Muscle of leg (tissue), 11 donors: ENCODE results near the gene LDB2. TPM values are rescaled to one million over a fixed set of nuclear protein-coding genes. Genes with fewer than 3 reads are reported as not detected.

Experiments
- DNase-seq: peaks from one replicate; pipeline ENCODE4 v3.0.0; 2013
- H3K27ac ChIP-seq: one replicate; pipeline ENCODE4 v1.5.1; 2013; ENCODE audit warnings: mild to moderate bottlenecking, low read length, control low read depth
- H3K27me3 ChIP-seq: one replicate; pipeline ENCODE4 v1.6.1; 2013; ENCODE audit warnings: low read length; ENCODE audit not compliant: control insufficient read depth, insufficient read depth
- H3K36me3 ChIP-seq: one replicate; pipeline ENCODE4 v1.6.1; 2013; ENCODE audit warnings: low read length; ENCODE audit not compliant: control insufficient read depth, insufficient read depth
- H3K4me1 ChIP-seq: one replicate; pipeline ENCODE4 v1.6.1; 2013; ENCODE audit warnings: low read length; ENCODE audit not compliant: control insufficient read depth, insufficient read depth
- H3K4me3 ChIP-seq: one replicate; pipeline ENCODE4 v1.5.1; 2013; ENCODE audit warnings: low read length, control low read depth
- H3K9me3 ChIP-seq: replicated peaks from 2 replicates; pipeline ENCODE4 v1.6.1; 2013; ENCODE audit warnings: low read depth, low read length; ENCODE audit not compliant: control insufficient read depth
- WGBS: methylation state at CpG from one replicate; pipeline ENCODE4 v1.1.5; 2013; ENCODE audit warnings: missing lambda C conversion rate; ENCODE audit not compliant: insufficient coverage; 5-methylcytosine and 5-hydroxymethylcytosine counted together
- polyA plus RNA-seq, 8 donors: library from polyadenylated mRNA; unstranded; fragments of 120-200 nt; gene quantifications; one replicate each; pipeline versions ENCODE4 v1.2.1 to v1.2.3, GENCODE V29; 2013; ENCODE audit warnings: inconsistent platforms in 1 of 8, low replicate concordance in 1 of 8; ENCODE audit not compliant: insufficient read length in 8 of 8, insufficient read depth in 1 of 8
- total RNA-seq: library from RNA; stranded (reverse); fragments of 120-200 nt; gene quantifications from one replicate; pipeline ENCODE4 v1.2.4, GENCODE V29; 2013

Gene LDB2
- total and polyA plus RNA-seq, 9 donors = 38.5 to 57.2 (median 48.4) TPM

DNA sequence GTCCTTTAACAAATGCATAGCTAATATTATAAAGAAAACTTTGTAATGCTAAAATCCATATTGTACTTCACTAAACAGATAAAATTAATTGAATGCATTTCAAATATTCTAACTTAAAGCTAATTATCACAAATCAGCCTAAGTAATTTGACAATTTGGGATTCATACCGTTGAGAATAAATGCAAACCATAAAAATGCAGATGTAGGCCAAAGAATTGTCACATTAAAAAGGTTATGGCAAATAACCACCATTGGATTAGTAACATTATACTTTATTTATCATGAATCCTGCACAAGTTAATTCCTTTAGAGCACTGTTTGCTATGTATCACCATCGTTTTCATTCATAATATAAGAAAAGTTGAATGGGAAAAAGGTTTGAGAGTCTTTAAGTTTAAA, 301.0 kb downstream of the LDB2 start:
- Histone ChIP-seq H3K36me3 (peaks cover 4% of the 10 kb centered on the region), H3K4me3 (no peak overlapping the region), H3K27ac (no peak overlapping the region), H3K4me1 (peaks cover 8% of the 10 kb centered on the region), H3K27me3 (no peaks in the 10 kb centered on the region), H3K9me3 (no peaks in the 10 kb centered on the region)
- DNase-seq = no peak
- WGBS = no CpG with 5 or more reads among the region's 2 CpGs

GRCh38 chr4:16596267-16596666, 302.2 kb downstream of the LDB2 start:
- no peaks in the 10 kb centered on the region for H3K9me3 ChIP-seq
- peaks cover 10% of the 10 kb centered on the region for H3K4me1 ChIP-seq
- no peak for DNase-seq
- peaks cover 4% of the 10 kb centered on the region for H3K36me3 ChIP-seq
- no CpG with 5 or more reads among the region's 2 CpGs for WGBS
- peak overlapping the region; percentile 16 for H3K27ac ChIP-seq
- no peak overlapping the region for H3K4me3 ChIP-seq
- no peaks in the 10 kb centered on the region for H3K27me3 ChIP-seq

- no peak overlapping the region for H3K27ac ChIP-seq
- H3K36me3 ChIP-seq = peaks cover 4% of the 10 kb centered on the region
- H3K4me3 ChIP-seq = no peak overlapping the region
- peaks cover 10% of the 10 kb centered on the region for H3K4me1 ChIP-seq
- no peaks in the 10 kb centered on the region for H3K27me3 ChIP-seq
- WGBS = 80% methylated on average over 1 of the region's 2 CpGs
- DNase-seq = no peak
- H3K9me3 ChIP-seq = no peaks in the 10 kb centered on the region
Observed at GRCh38 chr4:16594128-16594527, 304.3 kb downstream of the LDB2 start.

DNA sequence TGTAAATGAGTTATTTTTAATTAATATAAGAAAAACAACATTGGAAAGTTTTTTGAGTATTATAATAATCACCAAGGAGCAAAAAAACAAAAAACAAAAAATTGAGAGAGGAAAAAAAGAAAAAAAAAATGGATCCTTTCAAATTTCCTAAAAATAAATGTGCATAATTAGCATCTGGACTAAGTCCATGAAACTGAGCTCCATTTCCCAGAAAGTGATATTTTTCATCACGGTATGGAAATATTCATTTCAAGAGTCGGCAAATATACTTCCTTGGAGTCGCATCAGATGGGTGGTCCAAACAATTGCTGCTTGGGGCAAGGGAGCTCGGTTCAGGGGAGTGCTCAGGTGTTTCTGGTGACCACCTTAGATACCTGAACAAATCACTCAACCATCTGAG, 305.1 kb downstream of the LDB2 start:
- no peak overlapping the region for H3K27ac ChIP-seq
- H3K9me3 ChIP-seq = no peaks in the 10 kb centered on the region
- H3K4me3 ChIP-seq = no peak overlapping the region
- no peaks in the 10 kb centered on the region for H3K27me3 ChIP-seq
- H3K4me1 ChIP-seq = peaks cover 8% of the 10 kb centered on the region
- WGBS = no CpG with 5 or more reads among the region's 4 CpGs
- peaks cover 4% of the 10 kb centered on the region for H3K36me3 ChIP-seq
- DNase-seq = no peak

GRCh38 chr4:16591272-16591826, 307.1 kb downstream of the LDB2 start:
- WGBS = 95% methylated on average over 2 of the region's 3 CpGs
- no peak overlapping the region for H3K27ac ChIP-seq

GRCh38 chr4:16590797-16591196, 307.6 kb downstream of the LDB2 start:
- DNase-seq = no peak

More at GRCh38 chr4:16591272-16591826, 307.1 kb downstream of the LDB2 start:
- no peak overlapping the region for H3K4me3 ChIP-seq
- H3K36me3 ChIP-seq = peaks cover 10% of the 10 kb centered on the region
- peaks cover 2% of the 10 kb centered on the region for H3K4me1 ChIP-seq
- H3K9me3 ChIP-seq = no peaks in the 10 kb centered on the region
- no peak for DNase-seq
- H3K27me3 ChIP-seq = no peaks in the 10 kb centered on the region

GRCh38 chr4:16588651-16589050, 309.8 kb downstream of the LDB2 start:
- H3K4me1 ChIP-seq = peaks cover 2% of the 10 kb centered on the region
- no peaks in the 10 kb centered on the region for H3K27me3 ChIP-seq
- no peaks in the 10 kb centered on the region for H3K9me3 ChIP-seq
- 94% methylated on average over 3 of the region's 6 CpGs for WGBS
- DNase-seq = no peak
- H3K4me3 ChIP-seq = no peak overlapping the region
- H3K36me3 ChIP-seq = peaks cover 18% of the 10 kb centered on the region
- H3K27ac ChIP-seq = no peak overlapping the region

More at GRCh38 chr4:16590797-16591196, 307.6 kb downstream of the LDB2 start:
- WGBS = no CpG with 5 or more reads among the region's 4 CpGs
- peaks cover 10% of the 10 kb centered on the region for H3K36me3 ChIP-seq
- peaks cover 2% of the 10 kb centered on the region for H3K4me1 ChIP-seq
- H3K27me3 ChIP-seq = no peaks in the 10 kb centered on the region
- no peak overlapping the region for H3K27ac ChIP-seq
- no peak overlapping the region for H3K4me3 ChIP-seq
- no peaks in the 10 kb centered on the region for H3K9me3 ChIP-seq

- Histone ChIP-seq H3K27ac (no peak overlapping the region), H3K36me3 (peaks cover 21% of the 10 kb centered on the region), H3K4me1 (peaks cover 2% of the 10 kb centered on the region), H3K27me3 (no peaks in the 10 kb centered on the region), H3K9me3 (no peaks in the 10 kb centered on the region), H3K4me3 (no peak overlapping the region)
- DNase-seq = no peak
- WGBS = no CpG with 5 or more reads among the region's 1 CpG
Observed at GRCh38 chr4:16588149-16588548, 310.3 kb downstream of the LDB2 start.

DNA sequence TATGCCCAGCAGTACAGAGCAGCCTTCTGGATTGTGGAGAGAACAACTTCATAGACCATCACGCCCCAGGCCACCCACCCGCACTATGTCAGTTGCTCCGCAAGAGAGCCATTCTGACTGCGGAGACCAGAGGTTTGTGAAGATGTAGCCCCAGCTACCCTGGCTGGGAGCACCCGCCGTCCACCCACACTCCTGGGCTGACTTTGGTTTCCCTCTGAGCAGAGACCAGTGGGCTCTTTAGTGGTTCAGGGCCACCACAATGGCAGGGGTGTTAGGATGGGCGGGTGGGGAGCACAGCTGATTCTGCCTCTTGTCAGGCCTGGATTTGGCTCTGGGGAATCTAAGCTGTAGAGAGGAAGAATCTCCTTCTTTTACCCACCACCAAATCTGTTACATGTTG, 313.4 kb downstream of the LDB2 start:
- no peaks in the 10 kb centered on the region for H3K27me3 ChIP-seq
- 100% methylated on average over 6 of the region's 7 CpGs for WGBS
- DNase-seq = no peak
- H3K27ac ChIP-seq = no peak overlapping the region
- H3K36me3 ChIP-seq = peaks cover 21% of the 10 kb centered on the region
- no peak overlapping the region for H3K4me3 ChIP-seq
- no peaks in the 10 kb centered on the region for H3K4me1 ChIP-seq
- no peaks in the 10 kb centered on the region for H3K9me3 ChIP-seq

- WGBS = 85% methylated on average over 7 of the region's 8 CpGs
Observed at GRCh38 chr4:16583764-16584163, 314.7 kb downstream of the LDB2 start.

GRCh38 chr4:16582526-16582925, 315.9 kb downstream of the LDB2 start:
- no peak overlapping the region for H3K27ac ChIP-seq
- no peak overlapping the region for H3K4me3 ChIP-seq
- no peaks in the 10 kb centered on the region for H3K4me1 ChIP-seq
- no peak for DNase-seq
- 88% methylated on average over 8 of the region's 10 CpGs for WGBS
- H3K9me3 ChIP-seq = no peaks in the 10 kb centered on the region
- peaks cover 21% of the 10 kb centered on the region for H3K36me3 ChIP-seq
- no peaks in the 10 kb centered on the region for H3K27me3 ChIP-seq

More at GRCh38 chr4:16583764-16584163, 314.7 kb downstream of the LDB2 start:
- H3K4me3 ChIP-seq = no peak overlapping the region
- H3K4me1 ChIP-seq = no peaks in the 10 kb centered on the region
- DNase-seq = no peak
- H3K36me3 ChIP-seq = peaks cover 21% of the 10 kb centered on the region
- H3K27me3 ChIP-seq = no peaks in the 10 kb centered on the region
- H3K9me3 ChIP-seq = no peaks in the 10 kb centered on the region
- H3K27ac ChIP-seq = no peak overlapping the region
